ENCODE measurements around the gene BACE1-AS. TPM values are rescaled to one million over a fixed set of nuclear protein-coding genes. Genes with fewer than 3 reads are reported as not detected.
A peak's percentile ranks its signal among the peaks of the same experiment; 100 is the strongest.

Gene BACE1-AS
- polyA plus RNA-seq, 2 of the 4 experiments (the other 2 are of a cell fraction) = 2.0 to 4.4 TPM

DNA sequence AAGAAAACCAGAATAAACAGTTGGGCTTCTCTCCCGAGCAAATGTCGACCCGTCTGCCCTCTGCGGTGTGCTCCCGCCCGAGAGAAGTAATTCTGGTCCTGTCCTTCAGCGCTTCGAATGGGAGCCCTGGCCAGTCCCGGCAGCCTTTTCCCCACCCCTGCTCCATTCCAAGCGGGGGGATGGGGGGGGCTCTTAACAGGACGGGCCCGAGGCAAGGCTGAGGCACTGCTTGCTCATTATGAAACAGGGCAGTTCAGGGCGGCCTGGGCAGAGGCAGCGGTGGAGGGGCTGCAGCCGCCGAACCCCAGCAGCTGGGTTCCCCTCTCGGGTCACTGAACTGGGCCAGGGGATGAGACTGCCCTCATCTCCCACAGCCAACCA lies 9.1 kb downstream of the BACE1-AS start:
- 81% methylated on average over 10 of the region's 17 CpGs for WGBS (ENCODE audit: missing lambda C conversion rate)
- peak in 1 of 2 experiments; percentile 14; a peak in 1 of 6 replicates for ATAC-seq
- peaks cover 6% of the 10 kb centered on the region; the same call in 1 of the 3 replicates for H3K4me1 ChIP-seq
- CTCF ChIA-PET = no interaction called here
- H3K4me3 ChIP-seq = no peak overlapping the region
- no peak for DNase-seq (ENCODE audit: low read depth in 1 of 2, low spot score in 1 of 2)
- H3K9me3 ChIP-seq = no peaks in the 10 kb centered on the region
- H3K27ac ChIP-seq = no peak overlapping the region
- no peak overlapping the region for H3K4me2 ChIP-seq
- TF ChIP-seq, protein P1, sequence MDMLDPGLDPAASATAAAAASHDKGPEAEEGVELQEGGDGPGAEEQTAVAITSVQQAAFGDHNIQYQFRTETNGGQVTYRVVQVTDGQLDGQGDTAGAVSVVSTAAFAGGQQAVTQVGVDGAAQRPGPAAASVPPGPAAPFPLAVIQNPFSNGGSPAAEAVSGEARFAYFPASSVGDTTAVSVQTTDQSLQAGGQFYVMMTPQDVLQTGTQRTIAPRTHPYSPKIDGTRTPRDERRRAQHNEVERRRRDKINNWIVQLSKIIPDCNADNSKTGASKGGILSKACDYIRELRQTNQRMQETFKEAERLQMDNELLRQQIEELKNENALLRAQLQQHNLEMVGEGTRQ (IDR thresholded peaks at IDR 0.05) = no peak
- no peak for TF ChIP-seq ZNF302 (CRISPR knock-in tag; IDR thresholded peaks at IDR 0.05)
- TF ChIP-seq, protein P2, sequence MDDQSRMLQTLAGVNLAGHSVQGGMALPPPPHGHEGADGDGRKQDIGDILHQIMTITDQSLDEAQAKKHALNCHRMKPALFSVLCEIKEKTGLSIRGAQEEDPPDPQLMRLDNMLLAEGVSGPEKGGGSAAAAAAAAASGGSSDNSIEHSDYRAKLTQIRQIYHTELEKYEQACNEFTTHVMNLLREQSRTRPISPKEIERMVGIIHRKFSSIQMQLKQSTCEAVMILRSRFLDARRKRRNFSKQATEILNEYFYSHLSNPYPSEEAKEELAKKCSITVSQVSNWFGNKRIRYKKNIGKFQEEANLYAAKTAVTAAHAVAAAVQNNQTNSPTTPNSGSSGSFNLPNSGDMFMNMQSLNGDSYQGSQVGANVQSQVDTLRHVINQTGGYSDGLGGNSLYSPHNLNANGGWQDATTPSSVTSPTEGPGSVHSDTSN (IDR thresholded peaks at IDR 0.05) = no peak
- no peak for TF ChIP-seq FOXS1 (CRISPR knock-in tag; IDR thresholded peaks at IDR 0.05)
- TF ChIP-seq HOXB5 (CRISPR knock-in tag; IDR thresholded peaks at IDR 0.05) = no peak
- TF ChIP-seq RFX5 (IDR thresholded peaks at IDR 0.05) = no peak
- TF ChIP-seq KDM5A (IDR thresholded peaks at IDR 0.05) = no peak
- TF ChIP-seq ESRRA (IDR thresholded peaks at IDR 0.05; ENCODE audit: borderline replicate concordance, low read length) = no peak
- no peak for FAIRE-seq
- POLR2A ChIA-PET = no interaction called here

DNA sequence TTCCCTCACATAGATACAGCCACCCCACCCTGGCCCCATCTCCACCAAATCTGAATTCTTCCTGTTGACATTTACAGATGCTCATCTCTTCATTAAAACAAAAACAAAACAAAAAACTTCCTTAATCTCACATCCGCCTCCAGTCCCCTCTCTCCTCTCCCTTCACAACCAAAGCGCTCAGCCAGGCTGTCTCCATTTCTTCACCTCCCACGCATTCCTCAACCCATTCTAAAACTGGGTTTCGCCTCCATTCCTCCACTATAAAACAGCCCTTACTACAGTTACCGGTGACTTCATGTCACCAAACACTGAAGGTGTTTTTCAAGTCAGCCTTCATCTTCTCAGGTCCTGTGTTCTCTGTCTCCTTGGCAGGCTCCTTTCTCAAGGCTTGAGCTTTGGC lies 9.6 kb downstream of the BACE1-AS start:
- CTCF ChIA-PET = no interaction called here
- Histone ChIP-seq H3K4me1 (peaks cover 6% of the 10 kb centered on the region; the same call in 1 of the 3 replicates), H3K27ac (no peak overlapping the region), H3K4me2 (no peak overlapping the region), H3K9me3 (no peaks in the 10 kb centered on the region), H3K4me3 (no peak overlapping the region)
- FAIRE-seq = no peak
- POLR2A ChIA-PET = no interaction called here
- TF ChIP-seq RARB (CRISPR knock-in tag; IDR thresholded peaks at IDR 0.05) (no peak), PHF8 (IDR thresholded peaks at IDR 0.05; ENCODE audit: borderline replicate concordance, low read depth) (no peak), HDAC2 (IDR thresholded peaks at IDR 0.05) (no peak), HOXA7 (CRISPR knock-in tag; IDR thresholded peaks at IDR 0.05) (no peak), ESRRA (IDR thresholded peaks at IDR 0.05; ENCODE audit: borderline replicate concordance, low read length) (no peak), HEYL (CRISPR knock-in tag; IDR thresholded peaks at IDR 0.05) (no peak), CEBPB (IDR thresholded peaks at IDR 0.05) (no peak), ZNF302 (CRISPR knock-in tag; IDR thresholded peaks at IDR 0.05) (no peak), FOSB (CRISPR knock-in tag; IDR thresholded peaks at IDR 0.05) (no peak), POLR2A (IDR thresholded peaks at IDR 0.05; ENCODE audit: low read length) (no peak)
- TF ChIP-seq, protein P3, sequence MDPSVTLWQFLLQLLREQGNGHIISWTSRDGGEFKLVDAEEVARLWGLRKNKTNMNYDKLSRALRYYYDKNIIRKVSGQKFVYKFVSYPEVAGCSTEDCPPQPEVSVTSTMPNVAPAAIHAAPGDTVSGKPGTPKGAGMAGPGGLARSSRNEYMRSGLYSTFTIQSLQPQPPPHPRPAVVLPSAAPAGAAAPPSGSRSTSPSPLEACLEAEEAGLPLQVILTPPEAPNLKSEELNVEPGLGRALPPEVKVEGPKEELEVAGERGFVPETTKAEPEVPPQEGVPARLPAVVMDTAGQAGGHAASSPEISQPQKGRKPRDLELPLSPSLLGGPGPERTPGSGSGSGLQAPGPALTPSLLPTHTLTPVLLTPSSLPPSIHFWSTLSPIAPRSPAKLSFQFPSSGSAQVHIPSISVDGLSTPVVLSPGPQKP (IDR thresholded peaks at IDR 0.05; ENCODE audit: low read depth, low read length) = no peak
- WGBS (ENCODE audit: missing lambda C conversion rate) = 93% methylated on average over 5 of the region's 5 CpGs
- no peak for ATAC-seq
- DNase-seq (ENCODE audit: low read depth in 1 of 2, low spot score in 1 of 2) = no peak

DNA sequence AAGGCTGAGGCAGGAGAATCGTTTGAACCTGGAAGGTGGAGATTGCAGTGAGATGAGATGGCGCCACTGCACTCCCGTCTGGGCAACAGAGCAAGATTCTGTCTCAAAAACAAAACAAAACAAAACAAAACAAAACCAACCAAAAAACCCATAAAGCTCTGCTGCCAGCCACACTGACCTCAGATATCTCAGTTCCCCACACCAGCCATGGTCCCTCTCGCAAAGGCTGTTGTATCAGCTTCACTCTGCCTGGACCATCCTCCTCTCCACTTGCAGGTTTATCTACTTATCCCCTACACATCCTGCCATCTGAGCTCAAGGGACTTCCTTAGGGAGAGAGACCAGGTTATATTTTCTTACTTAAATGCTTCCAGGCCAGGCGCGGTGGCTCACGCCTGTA lies 11.1 kb downstream of the BACE1-AS start:
- DNase-seq (ENCODE audit: low read depth in 1 of 2, low spot score in 1 of 2) (no peak), FAIRE-seq (no peak), ATAC-seq (no peak)
- no peak overlapping the region for H3K4me2 ChIP-seq
- no peak overlapping the region for H3K4me3 ChIP-seq
- POLR2A ChIA-PET = no interaction called here
- H3K4me1 ChIP-seq = peaks cover 6% of the 10 kb centered on the region; the same call in 1 of the 3 replicates
- no peak for TF ChIP-seq ZFP36 (IDR thresholded peaks at IDR 0.05; ENCODE audit: borderline replicate concordance, partially characterized antibody)
- TF ChIP-seq, protein P4, sequence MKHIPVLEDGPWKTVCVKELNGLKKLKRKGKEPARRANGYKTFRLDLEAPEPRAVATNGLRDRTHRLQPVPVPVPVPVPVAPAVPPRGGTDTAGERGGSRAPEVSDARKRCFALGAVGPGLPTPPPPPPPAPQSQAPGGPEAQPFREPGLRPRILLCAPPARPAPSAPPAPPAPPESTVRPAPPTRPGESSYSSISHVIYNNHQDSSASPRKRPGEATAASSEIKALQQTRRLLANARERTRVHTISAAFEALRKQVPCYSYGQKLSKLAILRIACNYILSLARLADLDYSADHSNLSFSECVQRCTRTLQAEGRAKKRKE (CRISPR knock-in tag; IDR thresholded peaks at IDR 0.05; ENCODE audit: low read depth) = no peak
- no peak for TF ChIP-seq EP300 (IDR thresholded peaks at IDR 0.05)
- no peak for TF ChIP-seq KDM5A (IDR thresholded peaks at IDR 0.05)
- no peak for TF ChIP-seq SREBF2 (IDR thresholded peaks at IDR 0.05)
- TF ChIP-seq ZC3H11A (IDR thresholded peaks at IDR 0.05) = no peak
- TF ChIP-seq, protein P2 (IDR thresholded peaks at IDR 0.05) = no peak
- no peak for TF ChIP-seq CHD4 (IDR thresholded peaks at IDR 0.05; ENCODE audit: borderline replicate concordance)
- TF ChIP-seq PHF8 (IDR thresholded peaks at IDR 0.05; ENCODE audit: borderline replicate concordance, low read depth) = no peak
- no peak for TF ChIP-seq RAD21 (conservative IDR thresholded peaks at IDR 0.05 in 1 of 2, IDR thresholded peaks at IDR 0.05 in 1 of 2)
- no peaks in the 10 kb centered on the region for H3K9me3 ChIP-seq
- 90% methylated on average over 7 of the region's 7 CpGs for WGBS (ENCODE audit: missing lambda C conversion rate)
- CTCF ChIA-PET = interaction anchor here (1.4 kb wide), 1 partner anchor 12 kb away, joined by 3 read pairs; the partner anchor contains the start of gene BACE1-AS
- no peak overlapping the region for H3K27ac ChIP-seq

Measured in A549 (cell line).